ENCODE measurements around the gene IQCF2. TPM values are rescaled to one million over a fixed set of nuclear protein-coding genes. Genes with fewer than 3 reads are reported as not detected.

The IQCF2 gene
- polyA plus RNA-seq, 2 donors: not detected

- 72 to 73% methylated on average over 2 of the region's 2 CpGs for WGBS, 2 donors
- no peak overlapping the region for H3K27ac ChIP-seq (ENCODE audit: low read depth in 2 of 2, low read length in 1 of 2)
- no peak overlapping the region for H3K4me3 ChIP-seq (ENCODE audit: low read depth in 1 of 2, low read length in 2 of 2)
Observed at GRCh38 chr3:51874411-51874810, 13.0 kb downstream of the IQCF2 start.

GRCh38 chr3:51874889-51875288, 13.5 kb downstream of the IQCF2 start:
- 55 to 60% methylated on average over 4 of the region's 4 CpGs for WGBS, 2 donors
- Histone ChIP-seq H3K4me3 (ENCODE audit: low read depth in 1 of 2, low read length in 2 of 2) (no peak overlapping the region), H3K27me3 (ENCODE audit: control insufficient read depth in 1 of 2, insufficient read depth in 2 of 2, low read length in 2 of 2) (peaks cover 0 to 2% of the 10 kb centered on the region in 2 donors), H3K4me1 (ENCODE audit: control insufficient read depth in 2 of 2, insufficient read depth in 2 of 2, low read length in 1 of 2) (no peaks in the 10 kb centered on the region), H3K27ac (ENCODE audit: low read depth in 2 of 2, low read length in 1 of 2) (no peak overlapping the region), H3K9me3 (ENCODE audit: control insufficient read depth in 2 of 2, insufficient read depth in 1 of 2, low read depth in 1 of 2, low read length in 1 of 2) (no peaks in the 10 kb centered on the region), H3K36me3 (ENCODE audit: control insufficient read depth in 2 of 2, insufficient read depth in 2 of 2, low read length in 1 of 2) (no peaks in the 10 kb centered on the region)

More at GRCh38 chr3:51874411-51874810, 13.0 kb downstream of the IQCF2 start:
- H3K9me3 ChIP-seq (ENCODE audit: control insufficient read depth in 2 of 2, insufficient read depth in 1 of 2, low read depth in 1 of 2, low read length in 1 of 2): no peaks in the 10 kb centered on the region
- no peaks in the 10 kb centered on the region for H3K27me3 ChIP-seq (ENCODE audit: control insufficient read depth in 1 of 2, insufficient read depth in 2 of 2, low read length in 2 of 2)
- no peaks in the 10 kb centered on the region for H3K4me1 ChIP-seq (ENCODE audit: control insufficient read depth in 2 of 2, insufficient read depth in 2 of 2, low read length in 1 of 2)
- no peaks in the 10 kb centered on the region for H3K36me3 ChIP-seq (ENCODE audit: control insufficient read depth in 2 of 2, insufficient read depth in 2 of 2, low read length in 1 of 2)

GRCh38 chr3:51875501-51875900, 14.1 kb downstream of the IQCF2 start, which contains the start of gene IQCF5:
TSS of gene IQCF5 (minus strand) at chr3:51875601. CDS start at chr3:51875531, 70 bp downstream.
- Histone ChIP-seq H3K4me3 (ENCODE audit: low read depth in 1 of 2, low read length in 2 of 2) (no peak within 1 kb of the TSS), H3K9me3 (ENCODE audit: control insufficient read depth in 2 of 2, insufficient read depth in 1 of 2, low read depth in 1 of 2, low read length in 1 of 2) (no peaks in the 10 kb centered on the region), H3K36me3 (ENCODE audit: control insufficient read depth in 2 of 2, insufficient read depth in 2 of 2, low read length in 1 of 2) (no peaks in the 10 kb centered on the region), H3K27me3 (ENCODE audit: control insufficient read depth in 1 of 2, insufficient read depth in 2 of 2, low read length in 2 of 2) (peaks cover 0 to 2% of the 10 kb centered on the region in 2 donors), H3K4me1 (ENCODE audit: control insufficient read depth in 2 of 2, insufficient read depth in 2 of 2, low read length in 1 of 2) (no peaks in the 10 kb centered on the region), H3K27ac (ENCODE audit: low read depth in 2 of 2, low read length in 1 of 2) (no peak within 1 kb of the TSS)
- WGBS, 2 donors: 85 to 87% methylated on average over 4 of the region's 4 CpGs

- WGBS, 2 donors: 44 to 52% methylated on average over 6 of the region's 6 CpGs
- Histone ChIP-seq H3K36me3 (ENCODE audit: control insufficient read depth in 2 of 2, insufficient read depth in 2 of 2, low read length in 1 of 2) (no peaks in the 10 kb centered on the region), H3K4me1 (ENCODE audit: control insufficient read depth in 2 of 2, insufficient read depth in 2 of 2, low read length in 1 of 2) (no peaks in the 10 kb centered on the region), H3K27me3 (ENCODE audit: control insufficient read depth in 1 of 2, insufficient read depth in 2 of 2, low read length in 2 of 2) (peaks cover 0 to 2% of the 10 kb centered on the region in 2 donors), H3K27ac (ENCODE audit: low read depth in 2 of 2, low read length in 1 of 2) (no peak overlapping the region), H3K9me3 (ENCODE audit: control insufficient read depth in 2 of 2, insufficient read depth in 1 of 2, low read depth in 1 of 2, low read length in 1 of 2) (no peaks in the 10 kb centered on the region), H3K4me3 (ENCODE audit: low read depth in 1 of 2, low read length in 2 of 2) (no peak overlapping the region)
Observed at GRCh38 chr3:51876186-51876585, 14.8 kb downstream of the IQCF2 start.

GRCh38 chr3:51879937-51880336, 18.5 kb downstream of the IQCF2 start:
- H3K4me3 ChIP-seq (ENCODE audit: low read depth in 1 of 2, low read length in 2 of 2): no peak overlapping the region
- 38 to 65% methylated on average over 1 to 2 of the region's 2 CpGs for WGBS, 2 donors
- peaks cover 0 to 2% of the 10 kb centered on the region in 2 donors for H3K27me3 ChIP-seq (ENCODE audit: control insufficient read depth in 1 of 2, insufficient read depth in 2 of 2, low read length in 2 of 2)
- no peaks in the 10 kb centered on the region for H3K36me3 ChIP-seq (ENCODE audit: control insufficient read depth in 2 of 2, insufficient read depth in 2 of 2, low read length in 1 of 2)
- no peak overlapping the region for H3K27ac ChIP-seq (ENCODE audit: low read depth in 2 of 2, low read length in 1 of 2)
- H3K9me3 ChIP-seq (ENCODE audit: control insufficient read depth in 2 of 2, insufficient read depth in 1 of 2, low read depth in 1 of 2, low read length in 1 of 2): no peaks in the 10 kb centered on the region
- H3K4me1 ChIP-seq (ENCODE audit: control insufficient read depth in 2 of 2, insufficient read depth in 2 of 2, low read length in 1 of 2): no peaks in the 10 kb centered on the region

- H3K27me3 ChIP-seq (ENCODE audit: control insufficient read depth in 1 of 2, insufficient read depth in 2 of 2, low read length in 2 of 2): no peaks in the 10 kb centered on the region
- H3K36me3 ChIP-seq (ENCODE audit: control insufficient read depth in 2 of 2, insufficient read depth in 2 of 2, low read length in 1 of 2): no peaks in the 10 kb centered on the region
- H3K4me3 ChIP-seq (ENCODE audit: low read depth in 1 of 2, low read length in 2 of 2): no peak overlapping the region
- H3K27ac ChIP-seq (ENCODE audit: low read depth in 2 of 2, low read length in 1 of 2): no peak overlapping the region
- no peaks in the 10 kb centered on the region for H3K9me3 ChIP-seq (ENCODE audit: control insufficient read depth in 2 of 2, insufficient read depth in 1 of 2, low read depth in 1 of 2, low read length in 1 of 2)
- no peaks in the 10 kb centered on the region for H3K4me1 ChIP-seq (ENCODE audit: control insufficient read depth in 2 of 2, insufficient read depth in 2 of 2, low read length in 1 of 2)
Observed at GRCh38 chr3:51886447-51886846, 25.0 kb downstream of the IQCF2 start.

- H3K9me3 ChIP-seq (ENCODE audit: control insufficient read depth in 2 of 2, insufficient read depth in 1 of 2, low read depth in 1 of 2, low read length in 1 of 2): no peaks in the 10 kb centered on the region
Observed at GRCh38 chr3:51887620-51888019, 26.2 kb downstream of the IQCF2 start.

GRCh38 chr3:51888463-51889105, 27.2 kb downstream of the IQCF2 start:
- Histone ChIP-seq H3K36me3 (ENCODE audit: control insufficient read depth in 2 of 2, insufficient read depth in 2 of 2, low read length in 1 of 2) (no peaks in the 10 kb centered on the region), H3K9me3 (ENCODE audit: control insufficient read depth in 2 of 2, insufficient read depth in 1 of 2, low read depth in 1 of 2, low read length in 1 of 2) (no peaks in the 10 kb centered on the region), H3K27me3 (ENCODE audit: control insufficient read depth in 1 of 2, insufficient read depth in 2 of 2, low read length in 2 of 2) (no peaks in the 10 kb centered on the region), H3K27ac (ENCODE audit: low read depth in 2 of 2, low read length in 1 of 2) (no peak overlapping the region), H3K4me1 (ENCODE audit: control insufficient read depth in 2 of 2, insufficient read depth in 2 of 2, low read length in 1 of 2) (no peaks in the 10 kb centered on the region), H3K4me3 (ENCODE audit: low read depth in 1 of 2, low read length in 2 of 2) (no peak overlapping the region)
- 93 to 95% methylated on average over 12 of the region's 12 CpGs for WGBS, 2 donors

More at GRCh38 chr3:51887620-51888019, 26.2 kb downstream of the IQCF2 start:
- Histone ChIP-seq H3K27me3 (ENCODE audit: control insufficient read depth in 1 of 2, insufficient read depth in 2 of 2, low read length in 2 of 2) (no peaks in the 10 kb centered on the region), H3K27ac (ENCODE audit: low read depth in 2 of 2, low read length in 1 of 2) (no peak overlapping the region), H3K4me1 (ENCODE audit: control insufficient read depth in 2 of 2, insufficient read depth in 2 of 2, low read length in 1 of 2) (no peaks in the 10 kb centered on the region), H3K36me3 (ENCODE audit: control insufficient read depth in 2 of 2, insufficient read depth in 2 of 2, low read length in 1 of 2) (no peaks in the 10 kb centered on the region), H3K4me3 (ENCODE audit: low read depth in 1 of 2, low read length in 2 of 2) (no peak overlapping the region)
- 70 to 82% methylated on average over 2 of the region's 2 CpGs for WGBS, 2 donors

GRCh38 chr3:51891242-51892039, 30.0 kb downstream of the IQCF2 start:
- H3K9me3 ChIP-seq (ENCODE audit: control insufficient read depth in 2 of 2, insufficient read depth in 1 of 2, low read depth in 1 of 2, low read length in 1 of 2): no peaks in the 10 kb centered on the region
- H3K4me3 ChIP-seq (ENCODE audit: low read depth in 1 of 2, low read length in 2 of 2): no peak overlapping the region
- no peaks in the 10 kb centered on the region for H3K36me3 ChIP-seq (ENCODE audit: control insufficient read depth in 2 of 2, insufficient read depth in 2 of 2, low read length in 1 of 2)
- no peak overlapping the region for H3K27ac ChIP-seq (ENCODE audit: low read depth in 2 of 2, low read length in 1 of 2)
- no peaks in the 10 kb centered on the region for H3K27me3 ChIP-seq (ENCODE audit: control insufficient read depth in 1 of 2, insufficient read depth in 2 of 2, low read length in 2 of 2)
- WGBS, 2 donors: 75 to 82% methylated on average over 7 of the region's 7 CpGs
- no peaks in the 10 kb centered on the region for H3K4me1 ChIP-seq (ENCODE audit: control insufficient read depth in 2 of 2, insufficient read depth in 2 of 2, low read length in 1 of 2)
